GM12878 (cell line): Measurements from ENCODE around the gene IRF4. TPM values are rescaled to one million over a fixed set of nuclear protein-coding genes. Genes with fewer than 3 reads are reported as not detected.

Experiments
- ATAC-seq: fragments of 200-7000 bp; cut with Tn5 transposase; 3 replicates; pipeline ENCODE4 v1.9.1; 2020; ENCODE audit warnings: mild to moderate bottlenecking, moderate library complexity
- BruUV-seq: library from RNA; stranded (reverse); fragments of 400-500 nt; replicated peaks from 2 replicates; lab custom pipeline; 2021; lab: Mats Ljungman, UMichigan
- CTCF ChIA-PET: fragments of 300-600 bp; sonication (Branson Sonifier 250); formaldehyde crosslinking; extraction: SDS; loops from one replicate; lab custom pipeline; 2021; ENCODE audit warnings: inconsistent platforms; lab: Yijun Ruan, JAX
- POLR2A ChIA-PET: fragments of 350-600 bp; formaldehyde crosslinking; extraction: SDS; loops from one replicate; lab custom pipeline; 2021; ENCODE audit warnings: inconsistent platforms; lab: Charles Lee
- RAD21 ChIA-PET: fragments of 300-600 bp; sonication (Branson Sonifier 250); formaldehyde crosslinking; loops from one replicate; lab custom pipeline; 2023; ENCODE audit warnings: antibody characterized with exemption; ENCODE audit not compliant: unreplicated experiment; lab: Charles Lee
- SMC1A ChIA-PET: fragments of 300-600 bp; sonication (Branson Sonifier 250); formaldehyde crosslinking; loops from one replicate; lab custom pipeline; 2023; ENCODE audit not compliant: unreplicated experiment, uncharacterized antibody; lab: Charles Lee
- DNase-seq: peaks from one replicate; pipeline ENCODE4 v3.0.0-alpha.2; 2011; ENCODE audit warnings: low read depth, low spot score
- FAIRE-seq: peaks from 3 replicates; lab custom pipeline; 2011; peaks lifted over from hg19 to GRCh38; lab: Jason Lieb, UNC
- H2AFZ ChIP-seq: 2 replicates; pipeline ENCODE4 v1.6.0; 2011; ENCODE audit warnings: low read depth, low read length, control low read depth; ENCODE audit not compliant: control insufficient read depth
- H3K27ac ChIP-seq: 2 replicates; pipeline ENCODE4 v1.5.1; 2011; ENCODE audit warnings: control low read depth; ENCODE audit not compliant: control insufficient read depth, insufficient read depth
- H3K27me3 ChIP-seq, 2 experiments: replicated peaks in 1 of 2; 2 replicates each; pipeline versions ENCODE4 v1.6.0 to v1.6.1; 2011; ENCODE audit warnings: low read length in 1 of 2; ENCODE audit not compliant: control insufficient read depth in 2 of 2, insufficient read depth in 2 of 2
- H3K36me3 ChIP-seq, 2 experiments: 2 replicates each; pipeline ENCODE4 v1.5.1; 2011; ENCODE audit warnings: low read length in 1 of 2; ENCODE audit not compliant: control insufficient read depth in 2 of 2, insufficient read depth in 2 of 2
- H3K4me1 ChIP-seq: 2 replicates; pipeline ENCODE4 v1.6.1; 2011; ENCODE audit warnings: mild to moderate bottlenecking, low read length, moderate library complexity, mixed read lengths; ENCODE audit not compliant: control insufficient read depth, insufficient read depth
- H3K4me2 ChIP-seq: 2 replicates; pipeline ENCODE4 v1.6.0; 2011; ENCODE audit warnings: control low read depth; ENCODE audit not compliant: control insufficient read depth, insufficient read depth
- H3K4me3 ChIP-seq: fragments of 200-600 bp; sonication (generic); 2 replicates; pipeline ENCODE4 v1.5.1; 2016
- H3K79me2 ChIP-seq: 2 replicates; pipeline ENCODE4 v1.6.0; 2011; ENCODE audit warnings: low read length; ENCODE audit not compliant: control insufficient read depth, insufficient read depth
- H3K9ac ChIP-seq: 2 replicates; pipeline ENCODE4 v1.8.0; 2011; ENCODE audit warnings: low read length, control low read depth, mixed read lengths; ENCODE audit not compliant: control insufficient read depth, insufficient read depth
- H3K9me3 ChIP-seq: replicated peaks from 3 replicates; pipeline ENCODE4 v1.5.1; 2011; ENCODE audit warnings: mild to moderate bottlenecking, low read length; ENCODE audit not compliant: control insufficient read depth, insufficient read depth
- H4K20me1 ChIP-seq: 2 replicates; pipeline ENCODE4 v1.6.0; 2011; ENCODE audit not compliant: control insufficient read depth, insufficient read depth
- BHLHE40 ChIP-seq, 2 experiments: fragments of 450-650 bp in 1 of 2; IDR thresholded peaks; 2 replicates each; pipeline ENCODE4 v1.6.1; 2011 to 2017; ENCODE audit warnings: low read depth in 2 of 2, borderline replicate concordance in 1 of 2, improper control_type of control experiment in 1 of 2, low read length in 1 of 2, mild to moderate bottlenecking in 1 of 2
- CHD1 ChIP-seq: IDR thresholded peaks from 2 replicates; pipeline ENCODE4 v1.6.1; 2012; ENCODE audit warnings: low read depth, low read length, improper control_type of control experiment
- CREM ChIP-seq: IDR thresholded peaks from 2 replicates; pipeline ENCODE4 v1.6.1; 2014; ENCODE audit warnings: antibody characterized with exemption, low read depth
- MEF2A ChIP-seq: IDR thresholded peaks from 2 replicates; pipeline ENCODE4 v1.6.1; 2011; ENCODE audit warnings: low read depth, mild to moderate bottlenecking, low read length, moderate library complexity; ENCODE audit not compliant: insufficient read depth
- MEF2B ChIP-seq: fragments of 450-650 bp; IDR thresholded peaks from 2 replicates; pipeline ENCODE4 v1.6.1; 2018; ENCODE audit warnings: mild to moderate bottlenecking, moderate library complexity; ENCODE audit not compliant: partially characterized antibody, poor library complexity, severe bottlenecking
- POLR2AphosphoS2 ChIP-seq: IDR thresholded peaks from 2 replicates; pipeline ENCODE4 v1.6.1; 2011; ENCODE audit warnings: low read depth, mild to moderate bottlenecking, low read length, improper control_type of control experiment, moderate library complexity
- REST ChIP-seq: IDR thresholded peaks from 2 replicates; pipeline ENCODE4 v1.6.1; 2012; ENCODE audit warnings: mild to moderate bottlenecking, low read depth, low read length
- STAT1 ChIP-seq: fragments of 450-650 bp; conservative IDR thresholded peaks from 2 replicates; pipeline ENCODE4 v1.6.1; 2014; ENCODE audit warnings: antibody characterized with exemption, mild to moderate bottlenecking
- TAF1 ChIP-seq: IDR thresholded peaks from 2 replicates; pipeline ENCODE4 v1.6.1; 2011; ENCODE audit warnings: mild to moderate bottlenecking, low read depth, low read length, borderline replicate concordance
- ZNF687 ChIP-seq: fragments of 450-650 bp; IDR thresholded peaks from 2 replicates; pipeline ENCODE4 v1.6.1; 2017; ENCODE audit warnings: mild to moderate bottlenecking, moderate library complexity
- WGBS: methylation state at CpG from one replicate; pipeline ENCODE4 v1.1.6; 2016; ENCODE audit warnings: low lambda C conversion rate; ENCODE audit not compliant: insufficient replicate concordance, insufficient coverage; ENCODE audit errors: missing lambda C conversion rate; 5-methylcytosine and 5-hydroxymethylcytosine counted together
- in situ Hi-C: fragments of 300-500 bp; cut with MboI; formaldehyde crosslinking; loops from 9 replicates; pipeline ENCODE4 v1.14.3; 2018; ENCODE audit warnings: mixed read lengths
- intact Hi-C: fragments of 100-400 bp; cut with micrococcal nuclease; formaldehyde crosslinking; loops from one replicate; pipeline ENCODE4 v1.14.2; 2022; ENCODE audit not compliant: unreplicated experiment
- polyA plus RNA-seq, 11 experiments: library from polyadenylated mRNA; depleted of rRNA in 4 of 11; unstranded in 6 of 11; stranded (reverse) in 5 of 11; fragments of >200 nt; fragmentation: Nextera tagmentation in 4 of 11; fragmentation: Illumina TruSeq in 1 of 11; extraction: Ambion mirVana in 4 of 11; extraction: Trizol in 1 of 11; gene quantifications; 1 replicate in 1 of 11; 2 replicates in 10 of 11; pipeline versions ENCODE4 v1.2.1 to v1.2.3, GENCODE V29; 2011 to 2016; ENCODE audit warnings: inconsistent platforms in 2 of 11, missing spikeins in 2 of 11, low read depth in 1 of 11
- total RNA-seq, 4 experiments: library from RNA; depleted of rRNA in 3 of 4; stranded (reverse); fragments of >200 nt in 3 of 4; fragmentation: Illumina TruSeq in 1 of 4; extraction: Trizol in 1 of 4; gene quantifications; 2 replicates each; pipeline versions ENCODE4 v1.2.1 to v1.2.3, GENCODE V29; 2013 to 2021
- TF ChIP-seq, protein P1 (sequence below): IDR thresholded peaks from 2 replicates; pipeline ENCODE4 v1.6.1; 2011; ENCODE audit warnings: borderline replicate concordance, low read depth, mild to moderate bottlenecking, moderate library complexity, low read length; ENCODE audit not compliant: insufficient read depth, poor library complexity, severe bottlenecking

Gene IRF4
- total and polyA plus RNA-seq, 10 of the 15 experiments (the other 5 are each of a cell fraction or from before 2014, with no cell fraction given): 50.0 to 495 (median 257) TPM

- 0 out of 2 replicates have a peak, but pooled peaks have one; percentile 32 for TF ChIP-seq REST
- TF ChIP-seq POLR2AphosphoS2: no peak
- TF ChIP-seq CHD1: no peak
Observed at GRCh38 chr6:429515-430121, 38.1 kb downstream of the IRF4 start (continued).

GRCh38 chr6:431504-431903 is 40.0 kb downstream of the IRF4 start:
- RAD21 ChIA-PET: interaction anchor here (1.0 to 1.4 kb wide), 3 partner anchors 13 to 41 kb away, joined by 3 to 5 read pairs (median 3); no protein-coding TSS in a partner anchor
- H3K4me2 ChIP-seq: peak overlapping the region; percentile 11
- peaks cover 35% of the 10 kb centered on the region for H3K4me1 ChIP-seq
- 22% methylated on average over 10 of the region's 10 CpGs for WGBS
- peak overlapping the region; percentile 25 for H2AFZ ChIP-seq
- CTCF ChIA-PET: interaction anchor here (0.6 to 1.6 kb wide), 5 partner anchors 9 to 204 kb away, joined by 3 to 6 read pairs (median 3); no protein-coding TSS in a partner anchor
- no peak overlapping the region for H3K4me3 ChIP-seq
- no peak overlapping the region for H3K27ac ChIP-seq
- SMC1A ChIA-PET: interaction anchor here (1.0 to 2.1 kb wide), 5 partner anchors 26 to 58 kb away, joined by 4 to 7 read pairs (median 5); no protein-coding TSS in a partner anchor
- DNase-seq (no peak), ATAC-seq (peak; percentile 74), FAIRE-seq (no peak)
- H3K79me2 ChIP-seq: no peaks in the 10 kb centered on the region
- no peaks in the 10 kb centered on the region for H3K27me3 ChIP-seq
- in situ Hi-C loops: no loop called here
- intact Hi-C loops: loop anchor here (5.0 kb wide), 1 partner anchor 41 kb away; no protein-coding TSS in a partner anchor
- no peak overlapping the region for H3K9ac ChIP-seq
- POLR2A ChIA-PET: interaction anchor here (0.6 to 1.3 kb wide), 3 partner anchors 19 to 37 kb away, joined by 3 read pairs; no protein-coding TSS in a partner anchor
- no peaks in the 10 kb centered on the region for H3K9me3 ChIP-seq
- H3K36me3 ChIP-seq: no peaks in the 10 kb centered on the region
- no TSS peak for BruUV-seq
- no peaks in the 10 kb centered on the region for H4K20me1 ChIP-seq
- TF ChIP-seq TAF1: no peak
- no peak for TF ChIP-seq STAT1
- no peak for TF ChIP-seq CREM
- peak; percentile 56 for TF ChIP-seq MEF2B
- no peak for TF ChIP-seq POLR2AphosphoS2
- TF ChIP-seq, protein P1, sequence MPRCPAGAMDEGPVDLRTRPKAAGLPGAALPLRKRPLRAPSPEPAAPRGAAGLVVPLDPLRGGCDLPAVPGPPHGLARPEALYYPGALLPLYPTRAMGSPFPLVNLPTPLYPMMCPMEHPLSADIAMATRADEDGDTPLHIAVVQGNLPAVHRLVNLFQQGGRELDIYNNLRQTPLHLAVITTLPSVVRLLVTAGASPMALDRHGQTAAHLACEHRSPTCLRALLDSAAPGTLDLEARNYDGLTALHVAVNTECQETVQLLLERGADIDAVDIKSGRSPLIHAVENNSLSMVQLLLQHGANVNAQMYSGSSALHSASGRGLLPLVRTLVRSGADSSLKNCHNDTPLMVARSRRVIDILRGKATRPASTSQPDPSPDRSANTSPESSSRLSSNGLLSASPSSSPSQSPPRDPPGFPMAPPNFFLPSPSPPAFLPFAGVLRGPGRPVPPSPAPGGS: no peak
- peak; percentile 43; the same call in 1 of the 2 replicates for TF ChIP-seq ZNF687
- TF ChIP-seq BHLHE40 (IDR thresholded peaks at IDR 0.05; ENCODE audit: borderline replicate concordance in 1 of 2, low read depth in 2 of 2, low read length in 1 of 2): peak in 1 of 2 experiments; percentile 15; a peak in 1 of 4 replicates
- no peak for TF ChIP-seq MEF2A
